Testis (tissue), 3 donors: ENCODE measurements around the gene VSIG10L. TPM values are rescaled to one million over a fixed set of nuclear protein-coding genes. Genes with fewer than 3 reads are reported as not detected.

ENCODE experiments used
- DNase-seq: peaks from one replicate; pipeline ENCODE4 v3.0.0-alpha.2; 2019
- H3K27ac ChIP-seq, 2 donors: fragments of 200-600 bp; sonication (generic); one replicate each; pipeline ENCODE4 v1.5.1; 2019
- H3K27me3 ChIP-seq: fragments of 200-600 bp; sonication (generic); one replicate; pipeline ENCODE4 v1.5.1; 2019
- H3K36me3 ChIP-seq: fragments of 200-600 bp; sonication (generic); one replicate; pipeline ENCODE4 v1.5.1; 2017; ENCODE audit warnings: low read depth; ENCODE audit errors: missing control alignments
- H3K4me1 ChIP-seq: fragments of 200-600 bp; sonication (generic); one replicate; pipeline ENCODE4 v1.5.1; 2019
- H3K4me3 ChIP-seq, 2 donors: fragments of 200-600 bp; sonication (generic); one replicate each; pipeline ENCODE4 v1.5.1; 2017 to 2019
- H3K9me3 ChIP-seq: fragments of 200-600 bp; sonication (generic); one replicate; pipeline ENCODE4 v1.5.1; 2017
- CTCF ChIP-seq, 3 experiments: fragments of 450-650 bp in 2 of 3; fragments of 200-600 bp in 1 of 3; sonication (generic) in 1 of 3; IDR thresholded peaks; one replicate each; pipeline ENCODE4 v1.5.1; 2016 to 2019; ENCODE audit warnings: antibody characterized with exemption in 3 of 3, mild to moderate bottlenecking in 2 of 3, moderate library complexity in 1 of 3
- POLR2A ChIP-seq: fragments of 450-650 bp; IDR thresholded peaks from one replicate; pipeline ENCODE4 v1.6.1; 2017; ENCODE audit warnings: antibody characterized with exemption, mild to moderate bottlenecking, moderate library complexity
- WGBS, 2 donors: methylation state at CpG; one replicate each; pipeline ENCODE4 v1.1.5; 2018; 5-methylcytosine and 5-hydroxymethylcytosine counted together
- intact Hi-C: fragments of 100-400 bp; cut with DNase I; formaldehyde crosslinking; loops from one replicate; pipeline ENCODE4 v1.15.1; 2023; ENCODE audit warnings: low total_unique reads
- polyA plus RNA-seq: library from polyadenylated mRNA; stranded (reverse); fragments of 350-450 nt; fragmentation: Illumina TruSeq; extraction: RNeasy Lipid Tissue Mini Kit (QIAGEN cat#74804); gene quantifications from one replicate; pipeline ENCODE4 v1.2.3, GENCODE V29; 2014; ENCODE audit warnings: low read depth, low replicate concordance; ENCODE audit not compliant: insufficient read depth
- total RNA-seq, 2 donors: library from RNA; depleted of rRNA; stranded (reverse); fragments of >200 nt; gene quantifications; one replicate each; pipeline ENCODE4 v1.2.3, GENCODE V29; 2016

Gene VSIG10L
- total and polyA plus RNA-seq, 3 donors from 2014 or later = 5.8 to 12.0 (median 10.5) TPM

DNA sequence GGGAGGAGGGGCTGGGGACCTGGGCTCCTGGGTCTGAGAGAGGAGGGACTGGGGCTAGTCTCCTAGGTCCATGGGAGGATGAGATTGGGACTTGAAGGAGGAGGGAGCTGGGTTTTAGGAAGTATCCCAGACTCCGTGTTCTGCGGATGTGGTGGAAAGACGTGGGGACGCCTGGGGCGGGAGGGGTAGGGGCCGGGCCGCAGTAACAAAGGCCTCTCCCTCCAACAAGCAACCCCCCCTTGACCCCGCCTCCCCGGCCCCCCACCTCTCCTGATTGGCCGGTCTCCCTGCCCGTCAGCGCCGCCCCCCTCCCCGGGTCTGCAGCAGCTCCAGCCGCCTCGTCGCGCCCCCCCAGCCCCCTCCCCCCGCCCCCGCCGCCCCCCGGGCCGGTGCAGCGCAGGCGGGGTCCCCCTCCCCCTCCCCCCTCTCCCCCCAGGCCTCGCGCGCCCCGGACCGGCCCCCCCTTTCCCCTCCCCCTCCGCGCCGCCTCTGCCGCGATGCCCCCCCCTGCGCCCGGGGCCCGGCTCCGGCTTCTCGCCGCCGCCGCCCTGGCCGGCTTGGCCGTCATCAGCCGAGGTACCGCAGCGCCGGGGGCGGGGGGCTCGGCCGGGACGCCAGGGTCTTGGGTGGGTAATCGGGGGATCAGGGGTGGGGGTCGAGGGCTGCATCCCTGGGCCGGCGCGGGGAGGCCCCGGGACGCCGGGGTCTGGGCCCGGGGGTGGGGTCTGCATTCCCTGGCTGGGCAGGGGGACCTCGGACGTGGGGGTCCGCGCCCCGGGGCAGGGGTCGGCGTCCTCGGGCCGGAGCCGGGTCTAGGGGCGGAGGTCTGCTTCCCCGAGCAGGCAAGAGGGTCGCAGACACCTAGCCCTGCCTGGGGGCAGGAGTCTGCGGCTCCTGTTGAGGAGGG, 30.3 kb downstream of the VSIG10L start, which contains the start of gene IGLON5:
IGLON5 (plus strand) TSS at position 294 of the 907 bp plus-strand sequence; CDS start at position 498, 204 bp downstream.
- H3K4me1 ChIP-seq = no peaks in the 10 kb centered on the region
- no peaks in the 10 kb centered on the region for H3K27me3 ChIP-seq
- no peak within 1 kb of the TSS for H3K27ac ChIP-seq
- TF ChIP-seq CTCF (IDR thresholded peaks at IDR 0.05) = no peak
- no peak for TF ChIP-seq POLR2A
- intact Hi-C loops = no loop called here
- H3K9me3 ChIP-seq = no peaks in the 10 kb centered on the region
- H3K36me3 ChIP-seq = no peaks in the 10 kb centered on the region
- peak within 1 kb of the TSS in 1 of 2 donors; percentile 18 for H3K4me3 ChIP-seq
- 0 to 4% methylated on average over 10 to 46 of the region's 76 CpGs for WGBS, 2 donors
- DNase-seq = peak; percentile 58

DNA sequence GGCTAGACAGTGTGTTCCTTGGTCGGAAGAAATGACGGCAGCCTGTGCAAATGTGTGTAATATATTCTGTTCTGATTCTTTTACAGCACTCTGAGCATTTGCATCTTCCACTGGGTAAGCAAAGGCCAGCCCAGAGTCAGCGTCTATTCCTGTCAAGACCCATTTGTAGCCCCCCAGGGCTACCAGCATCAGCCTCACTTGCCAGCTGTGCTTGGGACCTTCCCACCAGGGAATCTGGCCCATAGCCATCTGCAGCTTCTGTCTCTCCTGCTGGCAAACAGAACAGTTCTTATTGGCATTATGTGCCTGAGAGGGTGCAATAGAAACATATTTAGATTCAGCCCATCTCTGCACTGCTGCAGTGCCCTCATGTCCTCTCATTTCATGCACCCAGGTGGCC, 36.5 kb downstream of the VSIG10L start:
- intact Hi-C loops = no loop called here
- 88 to 92% methylated on average over 3 of the region's 3 CpGs for WGBS, 2 donors
- no peaks in the 10 kb centered on the region for H3K27me3 ChIP-seq
- no peaks in the 10 kb centered on the region for H3K36me3 ChIP-seq
- H3K4me3 ChIP-seq = no peak overlapping the region
- no peaks in the 10 kb centered on the region for H3K4me1 ChIP-seq
- H3K9me3 ChIP-seq = no peaks in the 10 kb centered on the region
- H3K27ac ChIP-seq = no peak overlapping the region
- TF ChIP-seq CTCF (IDR thresholded peaks at IDR 0.05) (no peak), POLR2A (no peak)
- DNase-seq = no peak

- Histone ChIP-seq H3K4me1 (no peaks in the 10 kb centered on the region), H3K27me3 (no peaks in the 10 kb centered on the region), H3K9me3 (no peaks in the 10 kb centered on the region), H3K4me3 (no peak overlapping the region), H3K36me3 (no peaks in the 10 kb centered on the region), H3K27ac (no peak overlapping the region)
- TF ChIP-seq CTCF (IDR thresholded peaks at IDR 0.05) = no peak
- no peak for TF ChIP-seq POLR2A
- 81 to 91% methylated on average over 7 of the region's 7 CpGs for WGBS, 2 donors
- intact Hi-C loops = no loop called here
- DNase-seq = no peak
These were observed 40.7 kb downstream of the VSIG10L start for GRCh38 chr19:51301266-51301665.

- no peak for DNase-seq
- no peaks in the 10 kb centered on the region for H3K9me3 ChIP-seq
- H3K4me1 ChIP-seq = no peaks in the 10 kb centered on the region
- no peak for TF ChIP-seq POLR2A
- no peak for TF ChIP-seq CTCF (IDR thresholded peaks at IDR 0.05)
- no peaks in the 10 kb centered on the region for H3K27me3 ChIP-seq
- intact Hi-C loops = no loop called here
- H3K36me3 ChIP-seq = no peaks in the 10 kb centered on the region
- no peak overlapping the region for H3K4me3 ChIP-seq
- WGBS, 2 donors = 83% methylated on average over 5 of the region's 5 CpGs; no CpG with 5 or more reads in 1 of the 2 donors
- H3K27ac ChIP-seq = no peak overlapping the region
These were observed 44.5 kb downstream of the VSIG10L start for GRCh38 chr19:51297406-51297805.
